GM23248 (cell line): ENCODE data around the gene ELMO3.

Source experiments
- EZH2 ChIP-seq: fragments of 200-600 bp; sonication (generic); IDR thresholded peaks from 2 replicates; pipeline ENCODE4 v1.6.1; 2018; ENCODE audit warnings: antibody characterized with exemption, mild to moderate bottlenecking; ENCODE audit not compliant: insufficient read depth, poor library complexity, severe bottlenecking
- EZH2phosphoT487 ChIP-seq: fragments of 200-600 bp; sonication (generic); IDR thresholded peaks from 2 replicates; pipeline ENCODE4 v1.6.1; 2018; ENCODE audit warnings: antibody characterized with exemption, moderate library complexity, mild to moderate bottlenecking, low read depth; ENCODE audit not compliant: insufficient read depth

DNA sequence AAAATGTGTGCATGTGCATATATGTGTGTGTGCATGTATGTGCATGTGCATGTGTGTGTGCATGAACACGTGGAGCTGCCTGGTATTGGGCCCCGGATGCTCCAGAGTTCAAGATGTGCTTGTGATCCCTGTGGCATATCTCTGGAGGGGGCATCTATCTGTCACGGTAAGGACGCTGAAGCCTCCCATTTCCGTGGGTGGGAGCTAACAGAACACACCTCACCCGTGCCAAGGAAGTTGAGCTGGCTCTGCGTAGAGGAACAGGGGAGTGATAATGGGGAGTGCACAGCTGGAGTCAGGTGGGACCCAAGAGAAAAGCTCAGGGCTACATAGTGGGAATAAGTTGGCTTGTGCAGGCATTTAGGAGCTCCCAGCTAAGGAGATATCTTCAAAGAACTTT, 12.7 kb downstream of the ELMO3 start:
- TF ChIP-seq EZH2: no peak
- no peak for TF ChIP-seq EZH2phosphoT487
